Measurements from ENCODE around the gene IGSF8.

DNA sequence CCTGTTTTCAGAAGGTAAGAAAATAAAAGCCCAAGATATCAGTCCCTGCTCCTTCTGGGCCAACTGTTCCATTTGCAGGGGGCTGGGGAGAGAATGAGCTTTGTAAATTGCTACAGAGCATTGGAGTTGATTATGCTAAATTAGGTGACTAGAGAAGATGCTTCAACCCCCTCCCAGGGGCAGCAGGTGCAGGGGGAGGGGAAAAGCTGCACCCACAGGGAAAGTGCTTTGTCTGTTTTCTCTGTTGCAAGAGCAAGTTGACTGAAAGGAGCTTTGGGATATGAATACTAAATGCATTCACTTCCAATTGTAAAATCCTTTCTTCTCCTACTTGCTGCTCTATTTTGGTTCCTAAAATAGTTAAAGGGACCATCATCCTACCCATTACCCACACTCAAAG, 50.1 kb downstream of the IGSF8 start:
- TF ChIP-seq ASH2L (IDR thresholded peaks at IDR 0.05; ENCODE audit: low read length) (no peak), NANOG (IDR thresholded peaks at IDR 0.05; ENCODE audit: insufficient read depth, low read depth, low read length, poor library complexity, severe bottlenecking) (no peak), HDAC6 (IDR thresholded peaks at IDR 0.05; ENCODE audit: low read depth, low read length) (no peak), KDM5A (IDR thresholded peaks at IDR 0.05; ENCODE audit: low read length) (no peak), CTCF (IDR thresholded peaks at IDR 0.05; ENCODE audit: control extremely low read depth in 1 of 3, insufficient read depth in 1 of 3, low read depth in 1 of 3, low read length in 3 of 3) (no peak), POLR2A (IDR thresholded peaks at IDR 0.05; ENCODE audit: control extremely low read depth in 1 of 2, low read depth in 2 of 2, low read length in 2 of 2) (no peak), RAD21 (IDR thresholded peaks at IDR 0.05 in 1 of 2, conservative IDR thresholded peaks at IDR 0.05 in 1 of 2; ENCODE audit: low read depth in 2 of 2, low read length in 2 of 2) (no peak)

All from H1 (cell line).